ENCODE results near the gene ISG20. TPM values are rescaled to one million over a fixed set of nuclear protein-coding genes. Genes with fewer than 3 reads are reported as not detected.

The ISG20 gene
- total and polyA plus RNA-seq, 2 donors (not counting 1 experiment from before 2014, with no cell fraction given) = 190 to 232 TPM

- WGBS (ENCODE audit: insufficient coverage) = 98% methylated on average over 8 of the region's 16 CpGs
- Histone ChIP-seq H3K79me2 (ENCODE audit: control insufficient read depth, insufficient read depth, low read length) (peaks cover 84% of the 10 kb centered on the region), H2AFZ (ENCODE audit: insufficient read depth, low read depth, low read length, poor library complexity, severe bottlenecking) (no peak overlapping the region), H3K36me3 (replicated peaks in 1 of 2; ENCODE audit: control extremely low read depth in 1 of 2, control insufficient read depth in 1 of 2, extremely low read depth in 1 of 2, insufficient read depth in 2 of 2, low read length in 1 of 2) (peaks cover 0 to 60% of the 10 kb centered on the region in 2 experiments), H3K9me3 (ENCODE audit: control extremely low read depth in 1 of 3, control insufficient read depth in 2 of 3, insufficient read depth in 1 of 3, low read length in 2 of 3) (no peaks in the 10 kb centered on the region), H3K9ac (ENCODE audit: low read length) (no peak overlapping the region), H3K4me2 (replicated peaks; ENCODE audit: low read depth, low read length, poor library complexity, severe bottlenecking) (no peak overlapping the region), H3K27ac (ENCODE audit: low read length in 2 of 2) (no peak overlapping the region), H3K4me1 (ENCODE audit: control insufficient read depth in 2 of 2, insufficient read depth in 2 of 2, low read length in 2 of 2) (peaks cover 67 to 84% of the 10 kb centered on the region in 2 donors), H3K4me3 (ENCODE audit: control extremely low read depth in 1 of 5, extremely low read depth in 1 of 5, insufficient read depth in 1 of 5, low read depth in 2 of 5, low read length in 4 of 5) (no peak overlapping the region), H4K20me1 (ENCODE audit: control insufficient read depth, insufficient read depth, low read length, poor library complexity, severe bottlenecking) (peaks cover 1% of the 10 kb centered on the region), H3K27me3 (replicated peaks in 1 of 4; ENCODE audit: control extremely low read depth in 1 of 4, control insufficient read depth in 3 of 4, insufficient read depth in 4 of 4, low read length in 3 of 4) (no peaks in the 10 kb centered on the region)
- POLR2A ChIA-PET = interaction anchor here (2.0 to 2.6 kb wide), 2 partner anchors 9 to 28 kb away, joined by 10 to 19 read pairs; partner anchors contain the start of gene ISG20
- Mint-ChIP-seq H3K4me1 (peaks cover 78% of the 10 kb centered on the region), H3K9me3 (ENCODE audit: insufficient read depth) (no peaks in the 10 kb centered on the region), H3K4me3 (no peak overlapping the region), H3K27ac (peak overlapping the region; percentile 90), H3K27me3 (no peaks in the 10 kb centered on the region)
- CTCF ChIA-PET = interaction anchor here (1.4 to 7.0 kb wide), 3 partner anchors 28 to 73 kb away, joined by 4 to 162 read pairs (median 120); no protein-coding TSS in a partner anchor
- no peak for DNase-seq
- TF ChIP-seq CTCF (IDR thresholded peaks at IDR 0.05) (no peak), EZH2 (IDR thresholded peaks at IDR 0.05; ENCODE audit: borderline replicate concordance, insufficient read depth, low read depth, low read length, poor library complexity, severe bottlenecking) (no peak)
- intact Hi-C loops (cut with micrococcal nuclease) = loop anchor here (10.0 kb wide), 1 partner anchor 546 kb away; no protein-coding TSS in a partner anchor
- ATAC-seq (ENCODE audit: low read depth) = no peak
These were observed 9.7 kb upstream of the ISG20 start for GRCh38 chr15:88629071-88629470.

GRCh38 chr15:88630141-88630721, 8.6 kb upstream of the ISG20 start:
- 54% methylated on average over 7 of the region's 9 CpGs for WGBS (ENCODE audit: insufficient coverage)

More at GRCh38 chr15:88630141-88630721, 8.6 kb upstream of the ISG20 start:
- no peak for DNase-seq
- CTCF ChIA-PET = interaction anchor here (1.3 to 7.0 kb wide), 3 partner anchors 27 to 36 kb away, joined by 5 to 162 read pairs (median 18); no protein-coding TSS in a partner anchor
- H3K4me1 Mint-ChIP-seq = peaks cover 79% of the 10 kb centered on the region
- Histone ChIP-seq H3K4me2 (replicated peaks; ENCODE audit: low read depth, low read length, poor library complexity, severe bottlenecking) (peak overlapping the region; percentile 57), H3K79me2 (ENCODE audit: control insufficient read depth, insufficient read depth, low read length) (peaks cover 80% of the 10 kb centered on the region), H3K4me3 (ENCODE audit: control extremely low read depth in 1 of 5, extremely low read depth in 1 of 5, insufficient read depth in 1 of 5, low read depth in 2 of 5, low read length in 4 of 5) (peak overlapping the region in 1 of 5 experiments; percentile 6), H3K27ac (ENCODE audit: low read length in 2 of 2) (peak overlapping the region; percentile 42 to 51), H2AFZ (ENCODE audit: insufficient read depth, low read depth, low read length, poor library complexity, severe bottlenecking) (no peak overlapping the region), H3K4me1 (ENCODE audit: control insufficient read depth in 2 of 2, insufficient read depth in 2 of 2, low read length in 2 of 2) (peaks cover 68 to 84% of the 10 kb centered on the region in 2 donors), H3K36me3 (replicated peaks in 1 of 2; ENCODE audit: control extremely low read depth in 1 of 2, control insufficient read depth in 1 of 2, extremely low read depth in 1 of 2, insufficient read depth in 2 of 2, low read length in 1 of 2) (peaks cover 0 to 60% of the 10 kb centered on the region in 2 experiments), H3K9me3 (ENCODE audit: control extremely low read depth in 1 of 3, control insufficient read depth in 2 of 3, insufficient read depth in 1 of 3, low read length in 2 of 3) (no peaks in the 10 kb centered on the region), H4K20me1 (ENCODE audit: control insufficient read depth, insufficient read depth, low read length, poor library complexity, severe bottlenecking) (no peaks in the 10 kb centered on the region), H3K9ac (ENCODE audit: low read length) (no peak overlapping the region), H3K27me3 (replicated peaks in 1 of 4; ENCODE audit: control extremely low read depth in 1 of 4, control insufficient read depth in 3 of 4, insufficient read depth in 4 of 4, low read length in 3 of 4) (no peaks in the 10 kb centered on the region)
- TF ChIP-seq EZH2 (IDR thresholded peaks at IDR 0.05; ENCODE audit: borderline replicate concordance, insufficient read depth, low read depth, low read length, poor library complexity, severe bottlenecking) (no peak), CTCF (IDR thresholded peaks at IDR 0.05) (no peak)
- H3K4me3 Mint-ChIP-seq = peak overlapping the region; percentile 40
- intact Hi-C loops (cut with micrococcal nuclease) = no loop called here
- no peak for ATAC-seq (ENCODE audit: low read depth)
- POLR2A ChIA-PET = no interaction called here
- H3K27me3 Mint-ChIP-seq = no peaks in the 10 kb centered on the region
- no peaks in the 10 kb centered on the region for H3K9me3 Mint-ChIP-seq (ENCODE audit: insufficient read depth)
- H3K27ac Mint-ChIP-seq = peak overlapping the region; percentile 87

Measured in B cell (primary cell).